ENCODE results near the gene PDE9A.
A peak's percentile ranks its signal among the peaks of the same experiment; 100 is the strongest.

The PDE9A gene

GRCh38 chr21:42673633-42674328 lies 20.4 kb downstream of the PDE9A start:
- DNase-seq = no peak

GRCh38 chr21:42674351-42674940 lies 21.0 kb downstream of the PDE9A start:
- no peak for DNase-seq

- DNase-seq = no peak
Observed at GRCh38 chr21:42675403-42675802, 22.0 kb downstream of the PDE9A start.

GRCh38 chr21:42676808-42677207 lies 23.4 kb downstream of the PDE9A start:
- no peak for DNase-seq

- DNase-seq = no peak
Observed at GRCh38 chr21:42677339-42678321, 24.2 kb downstream of the PDE9A start.

- DNase-seq = no peak
Observed at GRCh38 chr21:42678618-42679295, 25.3 kb downstream of the PDE9A start.

GRCh38 chr21:42679319-42680057 lies 26.1 kb downstream of the PDE9A start:
- DNase-seq = no peak

GRCh38 chr21:42680058-42680330 lies 26.6 kb downstream of the PDE9A start:
- DNase-seq = no peak

- no peak for DNase-seq
Observed at GRCh38 chr21:42680429-42680828, 27.0 kb downstream of the PDE9A start.

GRCh38 chr21:42681296-42682206 lies 28.1 kb downstream of the PDE9A start:
- peak; percentile 6 for DNase-seq

GRCh38 chr21:42682661-42683210 lies 29.3 kb downstream of the PDE9A start:
- DNase-seq = no peak

- no peak for DNase-seq
Observed at GRCh38 chr21:42683371-42684108, 30.1 kb downstream of the PDE9A start.

GRCh38 chr21:42684109-42684916 lies 30.9 kb downstream of the PDE9A start:
- DNase-seq = peak; percentile 42

GRCh38 chr21:42685036-42685435 lies 31.6 kb downstream of the PDE9A start:
- DNase-seq = no peak

GRCh38 chr21:42685954-42686500 lies 32.6 kb downstream of the PDE9A start:
- DNase-seq = no peak

GRCh38 chr21:42687796-42688195 lies 34.4 kb downstream of the PDE9A start:
- DNase-seq = no peak

- DNase-seq = no peak
Observed at GRCh38 chr21:42688226-42688840, 34.9 kb downstream of the PDE9A start.

- DNase-seq = no peak
Observed at GRCh38 chr21:42688841-42689371, 35.5 kb downstream of the PDE9A start.
